ENCODE results near the gene NUCKS1. TPM values are rescaled to one million over a fixed set of nuclear protein-coding genes. Genes with fewer than 3 reads are reported as not detected.

The NUCKS1 gene
- polyA plus RNA-seq, 1 donor from 2014 or later, result 134 TPM

DNA sequence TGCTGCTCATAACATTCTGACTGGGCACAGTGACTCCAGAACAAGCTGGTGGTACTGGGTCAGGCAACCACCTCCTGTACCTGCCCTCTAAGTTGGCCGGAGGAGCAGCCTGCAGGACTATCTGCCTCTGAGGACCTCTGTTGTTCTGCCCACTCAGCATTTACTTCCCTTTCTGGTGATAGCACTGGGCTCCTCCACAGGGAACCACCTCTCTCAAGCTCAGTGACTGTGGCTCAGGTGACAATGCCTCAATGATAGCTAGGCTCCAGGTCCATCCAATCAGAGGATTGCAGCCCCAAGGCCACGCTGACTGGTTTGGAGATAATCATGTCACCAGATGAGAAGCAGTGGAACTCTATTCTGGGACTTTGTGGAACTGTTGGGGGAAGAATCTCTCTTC lies 47.2 kb upstream of the NUCKS1 start:
- no peak overlapping the region for H3K4me3 ChIP-seq (ENCODE audit: low read length)
- no peak for TF ChIP-seq EZH2 (IDR thresholded peaks at IDR 0.05; ENCODE audit: borderline replicate concordance, insufficient read depth, low read length, poor library complexity, severe bottlenecking)
- no peak for TF ChIP-seq POLR2AphosphoS5 (IDR thresholded peaks at IDR 0.05)
- no peak for TF ChIP-seq EP300 (conservative IDR thresholded peaks at IDR 0.05; ENCODE audit: poor library complexity, severe bottlenecking)
- no peak for TF ChIP-seq SMC3 (conservative IDR thresholded peaks at IDR 0.05; ENCODE audit: poor library complexity)
- TF ChIP-seq, protein P1, sequence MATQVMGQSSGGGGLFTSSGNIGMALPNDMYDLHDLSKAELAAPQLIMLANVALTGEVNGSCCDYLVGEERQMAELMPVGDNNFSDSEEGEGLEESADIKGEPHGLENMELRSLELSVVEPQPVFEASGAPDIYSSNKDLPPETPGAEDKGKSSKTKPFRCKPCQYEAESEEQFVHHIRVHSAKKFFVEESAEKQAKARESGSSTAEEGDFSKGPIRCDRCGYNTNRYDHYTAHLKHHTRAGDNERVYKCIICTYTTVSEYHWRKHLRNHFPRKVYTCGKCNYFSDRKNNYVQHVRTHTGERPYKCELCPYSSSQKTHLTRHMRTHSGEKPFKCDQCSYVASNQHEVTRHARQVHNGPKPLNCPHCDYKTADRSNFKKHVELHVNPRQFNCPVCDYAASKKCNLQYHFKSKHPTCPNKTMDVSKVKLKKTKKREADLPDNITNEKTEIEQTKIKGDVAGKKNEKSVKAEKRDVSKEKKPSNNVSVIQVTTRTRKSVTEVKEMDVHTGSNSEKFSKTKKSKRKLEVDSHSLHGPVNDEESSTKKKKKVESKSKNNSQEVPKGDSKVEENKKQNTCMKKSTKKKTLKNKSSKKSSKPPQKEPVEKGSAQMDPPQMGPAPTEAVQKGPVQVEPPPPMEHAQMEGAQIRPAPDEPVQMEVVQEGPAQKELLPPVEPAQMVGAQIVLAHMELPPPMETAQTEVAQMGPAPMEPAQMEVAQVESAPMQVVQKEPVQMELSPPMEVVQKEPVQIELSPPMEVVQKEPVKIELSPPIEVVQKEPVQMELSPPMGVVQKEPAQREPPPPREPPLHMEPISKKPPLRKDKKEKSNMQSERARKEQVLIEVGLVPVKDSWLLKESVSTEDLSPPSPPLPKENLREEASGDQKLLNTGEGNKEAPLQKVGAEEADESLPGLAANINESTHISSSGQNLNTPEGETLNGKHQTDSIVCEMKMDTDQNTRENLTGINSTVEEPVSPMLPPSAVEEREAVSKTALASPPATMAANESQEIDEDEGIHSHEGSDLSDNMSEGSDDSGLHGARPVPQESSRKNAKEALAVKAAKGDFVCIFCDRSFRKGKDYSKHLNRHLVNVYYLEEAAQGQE (IDR thresholded peaks at IDR 0.05; ENCODE audit: borderline replicate concordance), result no peak
- no peak for TF ChIP-seq MXI1 (conservative IDR thresholded peaks at IDR 0.05; ENCODE audit: poor library complexity, severe bottlenecking)
- TF ChIP-seq RAD21 (conservative IDR thresholded peaks at IDR 0.05), result no peak
- TF ChIP-seq TAF1 (IDR thresholded peaks at IDR 0.05; ENCODE audit: low read depth), result no peak
- TF ChIP-seq, protein P2, sequence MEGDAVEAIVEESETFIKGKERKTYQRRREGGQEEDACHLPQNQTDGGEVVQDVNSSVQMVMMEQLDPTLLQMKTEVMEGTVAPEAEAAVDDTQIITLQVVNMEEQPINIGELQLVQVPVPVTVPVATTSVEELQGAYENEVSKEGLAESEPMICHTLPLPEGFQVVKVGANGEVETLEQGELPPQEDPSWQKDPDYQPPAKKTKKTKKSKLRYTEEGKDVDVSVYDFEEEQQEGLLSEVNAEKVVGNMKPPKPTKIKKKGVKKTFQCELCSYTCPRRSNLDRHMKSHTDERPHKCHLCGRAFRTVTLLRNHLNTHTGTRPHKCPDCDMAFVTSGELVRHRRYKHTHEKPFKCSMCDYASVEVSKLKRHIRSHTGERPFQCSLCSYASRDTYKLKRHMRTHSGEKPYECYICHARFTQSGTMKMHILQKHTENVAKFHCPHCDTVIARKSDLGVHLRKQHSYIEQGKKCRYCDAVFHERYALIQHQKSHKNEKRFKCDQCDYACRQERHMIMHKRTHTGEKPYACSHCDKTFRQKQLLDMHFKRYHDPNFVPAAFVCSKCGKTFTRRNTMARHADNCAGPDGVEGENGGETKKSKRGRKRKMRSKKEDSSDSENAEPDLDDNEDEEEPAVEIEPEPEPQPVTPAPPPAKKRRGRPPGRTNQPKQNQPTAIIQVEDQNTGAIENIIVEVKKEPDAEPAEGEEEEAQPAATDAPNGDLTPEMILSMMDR (IDR thresholded peaks at IDR 0.05; ENCODE audit: poor library complexity, severe bottlenecking), result no peak
- no peaks in the 10 kb centered on the region for H3K9me2 ChIP-seq (ENCODE audit: insufficient read depth, low read length)
- H3K27ac ChIP-seq (ENCODE audit: low read length), result no peak overlapping the region
- H3K27me3 ChIP-seq (ENCODE audit: insufficient read depth, low read depth, low read length), result no peaks in the 10 kb centered on the region
- H3F3A ChIP-seq (ENCODE audit: insufficient read depth, low read length, poor library complexity, severe bottlenecking), result no peaks in the 10 kb centered on the region
- H2AFZ ChIP-seq (ENCODE audit: low read depth, low read length), result no peak overlapping the region
- no peaks in the 10 kb centered on the region for H3K79me2 ChIP-seq (replicated peaks; ENCODE audit: insufficient read depth, low read length)
- H3K9ac ChIP-seq (ENCODE audit: low read length), result no peak overlapping the region
- no peaks in the 10 kb centered on the region for H4K20me1 ChIP-seq (ENCODE audit: insufficient read depth)
- no peaks in the 10 kb centered on the region for H3K9me3 ChIP-seq (ENCODE audit: low read length)
- H3K36me3 ChIP-seq (ENCODE audit: insufficient read depth, low read length), result peaks cover 7% of the 10 kb centered on the region
- H3K4me2 ChIP-seq (ENCODE audit: low read length), result no peak overlapping the region

DNA sequence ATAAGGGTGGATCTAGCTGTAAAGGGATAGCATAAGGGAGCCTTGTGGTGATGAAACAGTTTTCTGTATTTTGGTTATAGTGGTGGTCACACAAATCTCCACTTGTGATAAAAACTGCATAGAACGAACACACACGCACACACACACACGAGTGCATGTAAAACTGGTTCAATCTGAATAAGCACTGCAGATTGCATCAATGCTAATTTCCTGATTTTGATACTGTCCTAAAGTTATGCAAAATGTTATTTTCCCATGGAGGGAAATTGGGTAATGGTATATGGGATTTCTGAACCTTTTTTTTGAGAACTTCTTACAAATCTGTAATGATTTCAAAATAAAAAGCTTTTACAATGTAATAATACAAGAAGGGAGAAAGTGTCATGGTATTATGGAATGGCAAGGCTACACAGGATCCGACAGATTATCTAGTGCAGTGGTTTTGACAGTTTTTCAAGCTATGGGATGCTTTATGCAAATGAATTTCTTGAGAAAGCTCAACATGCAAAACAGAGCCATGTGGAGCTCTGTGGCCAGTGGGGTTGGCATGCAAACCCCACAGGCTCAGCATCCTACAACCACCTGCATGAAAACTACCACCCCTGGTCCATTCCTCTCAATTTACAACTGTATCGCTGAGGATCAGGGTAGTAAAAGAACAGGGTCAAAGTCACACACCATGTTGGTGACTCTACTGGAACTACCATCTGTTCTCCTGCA lies 44.2 kb upstream of the NUCKS1 start:
- Histone ChIP-seq H3K9ac (ENCODE audit: low read length) (no peak overlapping the region), H3K27me3 (ENCODE audit: insufficient read depth, low read depth, low read length) (no peaks in the 10 kb centered on the region), H3K27ac (ENCODE audit: low read length) (no peak overlapping the region), H3K4me3 (ENCODE audit: low read length) (no peak overlapping the region), H2AFZ (ENCODE audit: low read depth, low read length) (no peak overlapping the region), H3K36me3 (ENCODE audit: insufficient read depth, low read length) (peaks cover 7% of the 10 kb centered on the region), H3K9me3 (ENCODE audit: low read length) (no peaks in the 10 kb centered on the region), H3K4me2 (ENCODE audit: low read length) (no peak overlapping the region), H4K20me1 (ENCODE audit: insufficient read depth) (no peaks in the 10 kb centered on the region), H3K9me2 (ENCODE audit: insufficient read depth, low read length) (no peaks in the 10 kb centered on the region), H3K79me2 (replicated peaks; ENCODE audit: insufficient read depth, low read length) (no peaks in the 10 kb centered on the region), H3F3A (ENCODE audit: insufficient read depth, low read length, poor library complexity, severe bottlenecking) (no peaks in the 10 kb centered on the region)
- TF ChIP-seq, protein P1 (IDR thresholded peaks at IDR 0.05; ENCODE audit: borderline replicate concordance), result no peak
- TF ChIP-seq, protein P2 (IDR thresholded peaks at IDR 0.05; ENCODE audit: poor library complexity, severe bottlenecking), result no peak
- TF ChIP-seq MXI1 (conservative IDR thresholded peaks at IDR 0.05; ENCODE audit: poor library complexity, severe bottlenecking), result no peak
- TF ChIP-seq TAF1 (IDR thresholded peaks at IDR 0.05; ENCODE audit: low read depth), result no peak
- no peak for TF ChIP-seq SMC3 (conservative IDR thresholded peaks at IDR 0.05; ENCODE audit: poor library complexity)
- TF ChIP-seq EZH2 (IDR thresholded peaks at IDR 0.05; ENCODE audit: borderline replicate concordance, insufficient read depth, low read length, poor library complexity, severe bottlenecking), result no peak
- TF ChIP-seq RAD21 (conservative IDR thresholded peaks at IDR 0.05), result no peak
- TF ChIP-seq EP300 (conservative IDR thresholded peaks at IDR 0.05; ENCODE audit: poor library complexity, severe bottlenecking), result no peak
- TF ChIP-seq POLR2AphosphoS5 (IDR thresholded peaks at IDR 0.05), result no peak

Measured in neural cell (in vitro differentiated cells).